DMS114 treated with DMSO at 0.1 percent for 48 hours (cell line): ENCODE results near the gene ST3GAL6.

ENCODE experiments used
- DNase-seq: peaks from one replicate; lab custom pipeline; 2025; ENCODE audit not compliant: unreplicated experiment; lab: John Stamatoyannopoulos, UW

ST3GAL6 gene

GRCh38 chr3:98775459-98776139 lies 12.5 kb downstream of the ST3GAL6 start:
- DNase-seq = no peak

- no peak for DNase-seq
Observed at GRCh38 chr3:98776140-98776493, 13.0 kb downstream of the ST3GAL6 start.

GRCh38 chr3:98777286-98777685 lies 14.1 kb downstream of the ST3GAL6 start:
- DNase-seq = no peak

DNA sequence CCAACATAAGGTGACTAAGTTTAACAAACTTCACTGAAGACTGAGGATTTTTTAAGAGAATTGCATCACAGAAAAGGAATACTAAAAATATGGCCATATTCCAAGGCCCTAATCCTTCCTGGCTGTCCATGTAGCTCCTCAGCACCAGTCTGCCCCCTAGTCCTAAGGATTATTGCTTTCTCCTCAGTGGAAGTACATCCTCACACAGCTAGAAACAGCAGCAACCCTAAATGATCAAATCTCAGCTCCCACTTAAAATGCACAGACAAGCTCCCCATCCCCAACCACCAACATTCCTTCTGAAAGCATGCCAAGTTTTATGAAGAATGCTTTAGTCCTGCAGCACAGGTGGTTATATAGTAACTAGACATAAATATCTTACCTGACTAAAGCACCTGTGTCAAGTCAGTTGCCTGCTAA lies 14.7 kb downstream of the ST3GAL6 start:
- DNase-seq = no peak

- no peak for DNase-seq
Observed at GRCh38 chr3:98778383-98778782, 15.2 kb downstream of the ST3GAL6 start.

GRCh38 chr3:98778852-98779413 lies 15.8 kb downstream of the ST3GAL6 start:
- no peak for DNase-seq

GRCh38 chr3:98779541-98780335 lies 16.6 kb downstream of the ST3GAL6 start:
- no peak for DNase-seq

DNA sequence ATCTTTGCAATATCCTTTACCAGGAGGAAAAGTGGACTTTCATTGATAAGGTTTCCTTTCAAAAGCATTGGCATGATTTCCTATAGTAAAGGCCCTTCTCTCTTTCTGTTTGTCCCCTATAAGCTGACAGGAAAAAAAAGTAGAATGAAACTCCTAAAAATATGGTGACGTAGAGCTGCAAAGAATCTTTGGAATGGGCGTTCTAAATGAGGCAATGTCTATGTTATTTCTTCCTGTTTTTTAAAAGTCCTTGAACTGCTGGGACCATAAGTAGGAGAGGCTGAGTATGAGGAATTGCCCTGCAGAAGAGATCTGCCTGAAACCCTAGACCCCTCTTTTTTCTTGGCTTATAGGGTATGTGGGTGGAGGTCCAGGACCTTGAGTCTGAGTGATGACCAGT lies 17.2 kb downstream of the ST3GAL6 start:
- no peak for DNase-seq

DNA sequence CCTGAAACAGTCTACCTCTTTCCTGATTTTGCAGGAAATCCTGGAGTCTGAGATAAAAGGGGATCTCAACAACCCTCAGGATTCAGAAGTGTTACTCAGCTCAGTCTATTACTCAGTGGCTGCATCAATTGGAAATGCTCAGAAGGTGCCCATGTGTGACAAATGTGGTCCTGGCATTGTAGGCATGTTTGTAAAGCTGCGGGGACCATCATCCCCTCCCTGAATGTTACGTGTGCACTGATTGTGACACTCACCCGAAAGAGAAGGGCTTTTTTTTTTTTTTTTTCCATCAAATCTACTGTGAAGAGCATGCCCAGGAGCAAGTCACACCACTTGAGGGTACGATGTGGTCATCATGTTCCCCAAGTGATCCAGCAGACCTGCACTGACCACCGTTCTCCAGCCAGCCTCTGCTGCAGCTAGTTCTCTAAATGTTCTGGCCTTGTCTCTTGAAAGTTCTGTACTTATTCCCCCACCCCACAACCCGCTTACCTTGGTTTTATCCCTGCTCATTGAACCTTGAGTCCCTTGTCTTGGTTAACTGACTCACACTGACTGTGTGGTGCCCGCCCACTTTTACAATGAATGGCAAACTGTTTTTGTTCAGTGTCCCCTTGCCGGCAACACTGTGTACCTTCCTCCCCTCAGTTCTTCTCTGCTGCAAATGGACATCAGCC lies 19.8 kb downstream of the ST3GAL6 start:
- no peak for DNase-seq

DNA sequence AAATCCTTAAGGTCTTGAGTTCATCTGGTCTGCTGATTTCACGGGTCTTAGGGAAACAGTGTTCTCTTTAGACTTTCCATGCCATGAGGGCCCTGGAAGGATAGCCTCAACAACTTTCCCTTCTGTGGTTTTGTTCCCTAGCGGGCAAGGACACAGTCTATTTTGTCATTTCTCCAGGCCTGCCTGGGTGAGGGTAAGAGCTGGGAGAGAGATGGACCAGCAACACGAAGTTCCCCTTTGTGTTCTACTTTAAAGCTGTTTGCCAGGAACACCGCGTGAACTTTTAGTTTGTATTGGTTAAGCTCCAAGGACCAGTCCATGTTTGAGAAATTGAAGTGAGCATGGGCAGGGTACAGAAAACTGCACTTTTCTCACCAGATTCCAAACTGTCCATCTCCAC lies 20.9 kb downstream of the ST3GAL6 start:
- no peak for DNase-seq

DNA sequence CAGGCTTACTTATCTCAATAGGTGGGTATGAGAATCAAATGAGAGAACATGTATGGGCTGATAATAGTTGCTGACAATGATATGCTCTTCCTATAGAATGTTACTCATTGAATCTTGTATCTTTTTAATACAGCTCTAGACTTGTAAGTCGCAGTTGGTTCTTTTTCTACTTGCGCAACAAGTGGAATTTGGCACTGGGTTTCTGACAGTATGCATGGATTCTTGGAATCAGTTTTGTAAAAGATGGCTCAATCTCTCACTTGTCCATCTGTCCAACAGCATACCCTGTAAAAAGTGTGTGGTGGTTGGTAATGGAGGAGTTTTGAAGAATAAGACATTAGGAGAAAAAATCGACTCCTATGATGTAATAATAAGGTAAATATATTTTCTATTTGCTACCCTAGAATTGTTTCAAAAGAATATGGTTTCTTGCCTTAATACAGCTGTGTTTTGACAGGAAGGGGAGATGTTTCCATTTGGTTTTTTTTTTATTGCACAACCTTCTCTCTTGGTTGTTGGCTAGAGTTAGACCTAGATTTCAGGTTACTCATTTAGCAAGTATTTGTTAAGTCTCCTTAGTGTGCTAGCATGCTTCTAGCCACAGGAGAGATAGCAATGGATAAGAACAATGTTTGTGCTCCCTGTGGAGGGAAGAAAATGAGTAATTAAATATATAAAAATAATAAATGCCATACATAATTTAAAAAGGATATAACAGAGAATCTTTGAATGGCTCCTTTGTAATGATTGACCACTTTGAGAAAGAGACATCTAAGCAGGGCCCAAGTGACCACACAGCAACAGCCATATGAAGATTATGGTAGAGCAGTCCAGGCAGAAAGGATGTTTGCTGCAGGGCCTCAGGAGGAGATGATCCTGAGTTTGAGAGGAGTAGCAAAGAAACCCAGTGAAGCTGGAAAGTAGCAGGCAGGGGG lies 21.8 kb downstream of the ST3GAL6 start:
- no peak for DNase-seq

GRCh38 chr3:98786364-98787006 lies 23.3 kb downstream of the ST3GAL6 start:
- no peak for DNase-seq

GRCh38 chr3:98787181-98787580 lies 24.0 kb downstream of the ST3GAL6 start:
- no peak for DNase-seq

DNA sequence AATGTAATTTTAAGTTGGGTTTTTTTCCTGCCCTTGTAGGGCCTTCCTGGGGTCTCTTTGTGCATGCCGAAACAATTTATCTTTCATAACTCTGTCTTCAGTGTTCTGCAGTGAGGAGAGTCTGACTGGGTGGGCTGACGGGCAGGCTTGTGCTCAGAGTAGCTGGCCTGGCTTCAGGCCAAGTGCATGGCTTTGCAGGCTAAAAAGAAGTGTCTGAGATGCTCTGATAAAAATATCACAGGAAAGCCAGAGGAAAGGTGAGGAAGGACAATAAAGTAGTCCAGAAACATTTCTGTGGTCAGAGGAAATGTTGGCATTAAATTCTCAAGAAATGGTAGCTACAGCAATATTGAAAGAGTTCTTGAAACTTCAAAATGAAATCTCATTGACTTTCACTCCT lies 25.5 kb downstream of the ST3GAL6 start:
- DNase-seq = no peak

DNA sequence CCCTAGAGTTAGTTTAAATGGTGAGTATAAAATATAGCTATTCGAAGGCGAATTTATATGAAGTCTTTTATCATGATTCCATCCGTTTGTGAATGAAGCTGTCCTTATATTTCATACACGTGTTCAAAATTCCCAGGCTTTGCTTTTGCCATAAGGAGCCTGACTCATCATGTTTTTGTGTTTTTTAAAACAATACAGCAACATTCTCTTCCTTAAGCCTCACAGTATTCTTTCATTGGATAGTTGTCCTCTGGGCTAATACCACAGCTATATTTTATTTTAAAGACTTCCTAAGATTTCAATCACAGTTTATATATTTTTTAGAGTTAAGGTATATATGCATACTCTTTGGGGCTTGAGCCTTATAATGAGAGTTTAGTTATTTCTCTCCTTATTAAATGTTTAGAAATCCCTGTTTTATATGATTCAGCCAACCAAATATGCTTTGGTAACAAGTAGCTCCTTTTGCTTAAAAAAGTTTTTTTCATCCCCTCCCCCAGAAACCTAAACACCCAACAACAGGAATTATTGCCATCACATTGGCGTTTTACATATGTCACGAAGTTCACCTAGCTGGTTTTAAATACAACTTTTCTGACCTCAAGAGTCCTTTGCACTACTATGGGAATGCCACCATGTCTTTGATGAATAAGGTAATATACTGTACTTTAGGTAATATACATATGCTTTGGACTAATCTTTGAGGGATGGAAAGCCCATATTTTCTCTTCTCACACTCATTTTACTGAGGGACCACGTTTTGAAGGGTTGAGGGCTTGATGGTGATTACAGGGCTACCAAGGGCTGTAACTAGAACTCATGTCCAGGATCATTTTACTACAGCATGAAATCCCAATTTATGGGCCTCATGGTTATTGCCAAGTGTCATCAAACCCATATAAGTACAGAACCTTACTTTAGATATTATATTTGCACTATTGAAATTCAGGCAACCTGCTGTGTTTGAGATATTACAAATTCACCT lies 28.5 kb downstream of the ST3GAL6 start:
- DNase-seq = no peak

- DNase-seq = no peak
Observed at GRCh38 chr3:98793971-98794370, 30.8 kb downstream of the ST3GAL6 start.

DNA sequence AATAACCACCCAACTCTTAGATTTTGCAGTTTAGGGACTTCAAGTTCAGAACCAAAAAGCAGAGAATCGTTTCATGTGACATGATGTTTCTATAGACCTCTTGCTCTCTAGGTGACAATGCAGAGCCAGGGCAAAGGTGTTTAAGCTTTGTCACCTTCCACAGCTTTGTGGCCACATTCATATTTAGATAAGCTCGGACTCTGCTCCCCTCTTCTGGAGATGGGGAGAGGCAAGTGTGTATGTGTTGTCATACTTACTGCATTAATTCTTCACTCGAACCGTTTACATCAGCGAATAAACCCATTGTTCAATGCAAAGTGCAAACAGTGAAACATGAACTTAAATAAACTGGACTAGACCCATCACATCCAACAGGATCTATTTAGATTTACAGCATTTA lies 33.2 kb downstream of the ST3GAL6 start:
- DNase-seq = no peak

GRCh38 chr3:98797905-98798304 lies 34.8 kb downstream of the ST3GAL6 start:
- DNase-seq = no peak

DNA sequence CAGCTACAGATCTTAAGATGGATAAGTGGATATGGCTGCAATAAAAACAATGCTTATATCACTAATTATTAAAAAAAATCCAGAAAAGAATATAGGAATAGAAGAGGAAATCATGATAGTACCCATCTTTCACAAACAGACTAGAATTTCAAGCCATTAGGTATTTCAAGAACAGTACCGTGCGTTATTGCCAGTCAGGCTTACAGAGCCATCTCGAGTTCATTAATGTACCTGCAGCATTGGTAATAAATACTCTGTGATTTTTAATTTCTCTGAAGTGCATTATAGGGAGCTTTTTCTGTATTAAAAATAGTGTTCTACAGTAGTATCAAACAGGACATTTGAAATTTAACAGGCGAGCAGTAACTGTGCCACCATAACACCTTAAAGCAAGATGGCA lies 35.7 kb downstream of the ST3GAL6 start:
- DNase-seq = no peak
